Erythroblast (primary cell): ENCODE results near the gene MUC4.
"Not testable (repeated sequence)": the region's sequence is repeated elsewhere in the genome, so short reads cannot be mapped to it uniquely, and the experiment has no call there.

Source experiments
- DNase-seq, 2 experiments: peaks; one replicate each; lab custom pipeline; 2025; lab: John Stamatoyannopoulos, UW
- GATA1 ChIP-seq: IDR thresholded peaks from 2 replicates; pipeline ENCODE4 v1.6.1; 2011; ENCODE audit warnings: low read depth, mild to moderate bottlenecking, control low read depth, low read length, moderate library complexity
- POLR2A ChIP-seq: IDR thresholded peaks from 2 replicates; pipeline ENCODE4 v1.6.1; 2011; ENCODE audit warnings: mild to moderate bottlenecking, low read length

MUC4 gene

DNA sequence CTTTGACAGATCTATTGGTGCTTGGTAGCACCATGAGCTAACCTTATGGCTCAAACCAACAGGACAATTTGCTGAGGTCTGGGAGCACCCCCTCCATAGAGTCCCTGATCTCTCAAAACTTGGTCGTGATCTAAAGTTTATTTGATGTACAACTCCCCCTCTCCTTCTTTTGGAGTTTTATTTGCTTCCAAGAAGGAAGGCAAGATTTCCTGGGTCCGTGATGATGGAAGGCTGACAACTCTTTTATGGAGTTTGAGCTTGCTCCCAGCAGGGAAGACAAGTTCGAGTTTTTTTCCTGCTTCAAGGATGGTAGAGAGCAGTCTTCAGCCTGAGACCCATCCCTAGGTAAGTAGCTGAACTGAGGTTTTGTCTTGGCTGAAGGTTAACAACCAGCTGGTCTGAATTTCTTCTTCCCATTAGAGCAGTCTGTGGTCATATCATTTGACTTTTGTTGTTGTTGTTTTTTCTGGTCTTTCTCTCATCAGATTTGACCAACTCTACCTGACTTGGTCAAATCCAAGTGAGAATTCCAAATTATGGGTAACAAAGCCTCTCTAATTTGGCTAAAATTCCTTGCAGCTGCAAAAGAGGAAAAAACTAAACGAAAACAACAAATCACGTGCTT lies 93.8 kb downstream of the MUC4 start:
- no peak for DNase-seq
- TF ChIP-seq GATA1 = no peak
- no peak for TF ChIP-seq POLR2A

- DNase-seq = no peak
- no peak for TF ChIP-seq GATA1
- TF ChIP-seq POLR2A = no peak
Measured at GRCh38 chr3:195717416-195717815, 94.3 kb downstream of the MUC4 start.

- no peak for DNase-seq
Measured at GRCh38 chr3:195715583-195716266, 96.0 kb downstream of the MUC4 start.

DNA sequence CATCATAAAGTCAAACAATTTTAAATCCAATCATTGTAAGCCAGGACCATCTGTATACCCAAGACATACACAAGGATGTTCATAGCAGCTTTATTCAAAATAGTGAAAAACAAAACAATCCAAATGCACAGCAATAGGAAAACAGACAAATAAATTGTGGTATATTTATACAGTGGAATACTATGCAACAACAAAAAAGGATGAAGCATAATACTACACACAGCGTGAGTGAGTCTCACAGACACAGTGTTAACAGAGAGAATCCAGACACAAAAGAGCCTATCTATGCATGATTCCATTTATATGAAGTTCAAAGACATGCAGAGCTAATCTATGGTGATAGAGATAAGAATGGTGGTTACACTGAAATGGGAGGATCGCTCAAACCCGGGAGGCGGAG lies 96.6 kb downstream of the MUC4 start:
- TF ChIP-seq POLR2A = no peak
- DNase-seq = no peak

More at GRCh38 chr3:195715583-195716266, 96.0 kb downstream of the MUC4 start:
- TF ChIP-seq GATA1 (no peak), POLR2A (no peak)

GRCh38 chr3:195714380-195715011 lies 97.2 kb downstream of the MUC4 start:
- DNase-seq = no peak
- TF ChIP-seq POLR2A (no peak), GATA1 (no peak)

- DNase-seq = not testable (repeated sequence)
Measured at GRCh38 chr3:195713150-195713549, 98.6 kb downstream of the MUC4 start.

DNA sequence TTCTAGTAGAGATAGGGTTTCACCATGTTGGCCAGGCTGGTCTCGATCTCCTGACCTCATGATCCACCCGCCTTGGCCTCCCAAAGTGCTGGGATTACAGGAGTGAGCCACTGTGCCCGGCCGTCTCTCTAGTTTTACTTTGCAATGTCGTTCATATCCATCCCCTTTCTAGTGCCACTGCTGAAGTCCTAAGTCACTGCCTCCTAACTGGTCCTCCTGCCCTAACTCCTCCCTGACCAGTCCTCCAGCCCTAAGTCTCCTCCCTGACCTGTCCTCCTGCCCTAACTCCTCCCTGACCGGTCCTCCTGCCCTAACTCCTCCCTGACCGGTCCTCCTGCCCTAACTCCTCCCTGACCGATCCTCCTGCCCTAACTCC lies 99.2 kb downstream of the MUC4 start:
- DNase-seq = not testable (repeated sequence)

GRCh38 chr3:195711813-195712534 lies 99.8 kb downstream of the MUC4 start:
- no peak for TF ChIP-seq POLR2A
- TF ChIP-seq GATA1 = no peak
- no peak for DNase-seq

GRCh38 chr3:195711091-195711812 lies 100.5 kb downstream of the MUC4 start:
- not testable (repeated sequence) for DNase-seq

DNA sequence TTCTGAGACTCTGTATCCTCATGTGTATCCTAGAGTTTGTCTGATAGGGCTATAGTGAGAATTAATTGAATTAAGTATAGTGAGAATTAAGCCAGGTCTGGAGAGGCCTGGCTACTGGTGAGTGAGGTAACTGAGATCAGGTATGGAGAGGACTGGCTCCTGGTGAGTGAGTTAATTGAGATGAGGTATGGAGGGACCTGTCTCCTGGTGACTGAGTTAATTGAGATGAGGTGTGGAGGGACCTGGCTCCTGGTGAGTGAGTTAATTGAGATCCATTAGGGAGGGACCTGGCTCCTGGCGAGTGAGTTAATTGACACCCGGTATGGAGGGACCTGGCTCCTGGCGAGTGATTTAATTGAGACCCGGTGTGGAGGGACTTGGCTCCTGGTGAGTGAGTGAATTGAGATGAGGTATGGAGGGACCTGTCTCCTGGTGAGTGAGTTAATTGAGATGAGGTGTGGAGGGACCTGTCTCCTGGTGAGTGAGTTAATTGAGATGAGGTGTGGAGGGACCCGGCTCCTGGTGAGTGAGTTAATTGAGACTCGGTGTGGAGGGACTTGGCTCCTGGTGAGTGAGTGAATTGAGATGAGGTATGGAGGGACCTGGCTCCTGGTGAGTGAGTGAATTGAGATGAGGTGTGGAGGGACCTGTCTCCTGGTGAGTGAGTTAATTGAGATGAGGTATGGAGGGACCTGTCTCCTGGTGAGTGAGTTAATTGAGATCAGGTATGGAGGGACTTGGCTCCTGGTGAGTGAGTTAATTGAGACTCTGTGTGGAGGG lies 101.4 kb downstream of the MUC4 start:
- DNase-seq = not testable (repeated sequence)

- DNase-seq = no peak
- TF ChIP-seq POLR2A (no peak), GATA1 (no peak)
Measured at GRCh38 chr3:195709676-195710085, 102.0 kb downstream of the MUC4 start.

- DNase-seq = no peak
- TF ChIP-seq POLR2A = no peak
- TF ChIP-seq GATA1 = no peak
Measured at GRCh38 chr3:195708626-195709481, 102.9 kb downstream of the MUC4 start.
